DND-41 (cell line): ENCODE results near the gene TNFSF18.

Experiments used
- ATAC-seq: fragments of 200-7000 bp; cut with Tn5 transposase; 3 replicates; pipeline ENCODE4 v1.9.1; 2021; ENCODE audit warnings: low read depth; ENCODE audit not compliant: insufficient read depth
- DNase-seq: peaks from one replicate; pipeline ENCODE4 v3.0.0-alpha.2; 2020
- H2AFZ ChIP-seq: 2 replicates; pipeline ENCODE4 v1.6.0; 2012; ENCODE audit warnings: low read depth, low read length
- H3K27ac ChIP-seq: 2 replicates; pipeline ENCODE4 v1.5.1; 2012; ENCODE audit warnings: low read length, inconsistent platforms
- H3K27me3 ChIP-seq: fragments of 200-600 bp; sonication (generic); 2 replicates; pipeline ENCODE4 v1.6.0; 2012; ENCODE audit warnings: low read length, mild to moderate bottlenecking, inconsistent platforms; ENCODE audit not compliant: insufficient read depth, poor library complexity
- H3K36me3 ChIP-seq: 2 replicates; pipeline ENCODE4 v1.5.1; 2012; ENCODE audit warnings: low read length, inconsistent platforms; ENCODE audit not compliant: insufficient read depth
- H3K4me1 ChIP-seq: 2 replicates; pipeline ENCODE4 v1.5.1; 2012; ENCODE audit warnings: mild to moderate bottlenecking, low read length; ENCODE audit not compliant: insufficient read depth
- H3K4me2 ChIP-seq: 2 replicates; pipeline ENCODE4 v1.6.0; 2012; ENCODE audit warnings: mild to moderate bottlenecking, moderate library complexity, low read length, inconsistent platforms; ENCODE audit not compliant: insufficient read depth
- H3K4me3 ChIP-seq, 2 experiments: fragments of 200-600 bp in 1 of 2; shearing (Covaris generic) in 1 of 2; 2 replicates each; pipeline ENCODE4 v1.5.1; 2012 to 2016; ENCODE audit warnings: inconsistent platforms in 2 of 2, low read length in 2 of 2, mild to moderate bottlenecking in 2 of 2, low read depth in 1 of 2, moderate library complexity in 1 of 2
- H3K79me2 ChIP-seq: 2 replicates; pipeline ENCODE4 v1.6.0; 2012; ENCODE audit warnings: low read length, inconsistent platforms; ENCODE audit not compliant: insufficient read depth
- H3K9ac ChIP-seq: 2 replicates; pipeline ENCODE4 v1.6.0; 2012; ENCODE audit warnings: low read depth, mild to moderate bottlenecking, inconsistent platforms, low read length, moderate library complexity
- H3K9me3 ChIP-seq: 2 replicates; pipeline ENCODE4 v1.5.1; 2012; ENCODE audit warnings: low read length, moderate library complexity, mild to moderate bottlenecking, inconsistent platforms; ENCODE audit not compliant: insufficient read depth, severe bottlenecking
- H4K20me1 ChIP-seq: 2 replicates; pipeline ENCODE4 v1.6.0; 2012; ENCODE audit warnings: low read length; ENCODE audit not compliant: insufficient read depth
- EZH2 ChIP-seq: IDR thresholded peaks from 3 replicates; pipeline ENCODE4 v1.6.1; 2012; ENCODE audit warnings: borderline replicate concordance, low read depth, mild to moderate bottlenecking, moderate library complexity, low read length, inconsistent platforms; ENCODE audit not compliant: severe bottlenecking
- TF ChIP-seq, protein P1 (sequence below): IDR thresholded peaks from 2 replicates; pipeline ENCODE4 v1.5.1; 2012; ENCODE audit warnings: borderline replicate concordance, low read length, moderate library complexity, mild to moderate bottlenecking; ENCODE audit not compliant: poor library complexity, severe bottlenecking; ENCODE audit errors: extremely low read depth

Gene TNFSF18

DNA sequence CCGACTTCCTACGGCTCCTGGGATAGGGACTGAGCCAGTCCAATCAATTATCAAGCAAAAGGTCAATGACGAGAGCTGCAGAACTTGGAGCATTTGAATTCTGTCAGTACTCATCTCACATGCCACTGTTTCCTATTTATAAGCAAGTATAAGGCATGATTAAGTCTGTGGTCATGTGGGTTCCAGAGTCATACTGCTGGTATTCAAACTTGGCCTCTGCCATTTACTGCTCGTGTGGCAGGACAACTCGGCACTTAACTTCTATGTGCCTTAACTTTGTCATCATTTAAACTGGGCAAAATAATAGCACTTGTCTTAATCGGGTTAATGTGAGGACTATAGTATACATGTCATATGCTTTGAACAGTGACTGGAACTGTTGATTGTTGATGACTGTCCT is 44.9 kb upstream of the TNFSF18 start:
- no peak overlapping the region for H2AFZ ChIP-seq
- no peaks in the 10 kb centered on the region for H3K36me3 ChIP-seq
- no peak overlapping the region for H3K4me3 ChIP-seq
- no peaks in the 10 kb centered on the region for H3K4me1 ChIP-seq
- no peaks in the 10 kb centered on the region for H3K9me3 ChIP-seq
- H3K79me2 ChIP-seq, result no peaks in the 10 kb centered on the region
- no peak overlapping the region for H3K9ac ChIP-seq
- H4K20me1 ChIP-seq, result no peaks in the 10 kb centered on the region
- no peaks in the 10 kb centered on the region for H3K27me3 ChIP-seq
- no peak for TF ChIP-seq EZH2
- TF ChIP-seq, protein P1, sequence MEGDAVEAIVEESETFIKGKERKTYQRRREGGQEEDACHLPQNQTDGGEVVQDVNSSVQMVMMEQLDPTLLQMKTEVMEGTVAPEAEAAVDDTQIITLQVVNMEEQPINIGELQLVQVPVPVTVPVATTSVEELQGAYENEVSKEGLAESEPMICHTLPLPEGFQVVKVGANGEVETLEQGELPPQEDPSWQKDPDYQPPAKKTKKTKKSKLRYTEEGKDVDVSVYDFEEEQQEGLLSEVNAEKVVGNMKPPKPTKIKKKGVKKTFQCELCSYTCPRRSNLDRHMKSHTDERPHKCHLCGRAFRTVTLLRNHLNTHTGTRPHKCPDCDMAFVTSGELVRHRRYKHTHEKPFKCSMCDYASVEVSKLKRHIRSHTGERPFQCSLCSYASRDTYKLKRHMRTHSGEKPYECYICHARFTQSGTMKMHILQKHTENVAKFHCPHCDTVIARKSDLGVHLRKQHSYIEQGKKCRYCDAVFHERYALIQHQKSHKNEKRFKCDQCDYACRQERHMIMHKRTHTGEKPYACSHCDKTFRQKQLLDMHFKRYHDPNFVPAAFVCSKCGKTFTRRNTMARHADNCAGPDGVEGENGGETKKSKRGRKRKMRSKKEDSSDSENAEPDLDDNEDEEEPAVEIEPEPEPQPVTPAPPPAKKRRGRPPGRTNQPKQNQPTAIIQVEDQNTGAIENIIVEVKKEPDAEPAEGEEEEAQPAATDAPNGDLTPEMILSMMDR, result no peak
- ATAC-seq (no peak), DNase-seq (no peak)
- no peak overlapping the region for H3K4me2 ChIP-seq
- no peak overlapping the region for H3K27ac ChIP-seq

DNA sequence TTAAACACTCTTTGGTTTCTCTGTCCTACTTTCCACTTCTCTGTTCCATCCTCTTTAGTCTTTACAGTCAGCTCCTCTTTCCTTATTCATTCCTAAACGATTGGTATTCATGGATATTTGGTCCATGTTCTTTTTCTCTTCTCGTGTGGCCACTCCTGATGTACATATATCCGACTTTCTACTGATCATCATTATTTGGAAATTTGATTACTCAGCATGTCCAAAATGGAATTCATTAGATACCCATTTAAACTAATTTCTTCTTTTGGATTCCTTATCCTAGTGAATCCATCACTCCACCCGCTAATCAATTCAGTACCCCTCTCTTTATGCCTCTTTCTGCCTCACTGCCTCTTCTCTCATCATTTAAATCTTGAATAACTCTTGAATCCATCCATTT is 43.8 kb upstream of the TNFSF18 start:
- no peak overlapping the region for H3K27ac ChIP-seq
- no peaks in the 10 kb centered on the region for H4K20me1 ChIP-seq
- no peak overlapping the region for H3K4me2 ChIP-seq
- H3K4me3 ChIP-seq, result no peak overlapping the region
- TF ChIP-seq, protein P1, result no peak
- TF ChIP-seq EZH2, result no peak
- H2AFZ ChIP-seq, result no peak overlapping the region
- H3K9me3 ChIP-seq, result no peaks in the 10 kb centered on the region
- no peak overlapping the region for H3K9ac ChIP-seq
- H3K36me3 ChIP-seq, result no peaks in the 10 kb centered on the region
- H3K4me1 ChIP-seq, result no peaks in the 10 kb centered on the region
- no peaks in the 10 kb centered on the region for H3K79me2 ChIP-seq
- ATAC-seq, result no peak
- no peaks in the 10 kb centered on the region for H3K27me3 ChIP-seq
- DNase-seq, result no peak

- DNase-seq (no peak), ATAC-seq (no peak)
- Histone ChIP-seq H3K36me3 (no peaks in the 10 kb centered on the region), H3K27ac (no peak overlapping the region), H3K4me2 (no peak overlapping the region), H3K9ac (no peak overlapping the region), H3K79me2 (no peaks in the 10 kb centered on the region), H3K9me3 (no peaks in the 10 kb centered on the region), H4K20me1 (no peaks in the 10 kb centered on the region), H2AFZ (no peak overlapping the region), H3K4me3 (no peak overlapping the region), H3K27me3 (no peaks in the 10 kb centered on the region), H3K4me1 (no peaks in the 10 kb centered on the region)
- TF ChIP-seq, protein P1, result no peak
- no peak for TF ChIP-seq EZH2
These were observed 43.1 kb upstream of the TNFSF18 start for GRCh38 chr1:173093691-173094445.
